Stimulated activated CD8-positive, alpha-beta memory T cell treated with anti-CD3 and anti-CD28 coated beads, Interleukin-12 subunit alpha, Interleukin-12 subunit beta, amount 100 ng/mL, for 1 hour (primary cell): Measurements from ENCODE around the gene CIDEB.
A peak's percentile ranks its signal among the peaks of the same experiment; 100 is the strongest.
"Not testable (repeated sequence)": the region's sequence is repeated elsewhere in the genome, so short reads cannot be mapped to it uniquely, and the experiment has no call there.

Experiments
- DNase-seq: peaks from one replicate; pipeline ENCODE4 v3.0.0-alpha.2; 2020; ENCODE audit warnings: low read depth

Gene CIDEB

DNA sequence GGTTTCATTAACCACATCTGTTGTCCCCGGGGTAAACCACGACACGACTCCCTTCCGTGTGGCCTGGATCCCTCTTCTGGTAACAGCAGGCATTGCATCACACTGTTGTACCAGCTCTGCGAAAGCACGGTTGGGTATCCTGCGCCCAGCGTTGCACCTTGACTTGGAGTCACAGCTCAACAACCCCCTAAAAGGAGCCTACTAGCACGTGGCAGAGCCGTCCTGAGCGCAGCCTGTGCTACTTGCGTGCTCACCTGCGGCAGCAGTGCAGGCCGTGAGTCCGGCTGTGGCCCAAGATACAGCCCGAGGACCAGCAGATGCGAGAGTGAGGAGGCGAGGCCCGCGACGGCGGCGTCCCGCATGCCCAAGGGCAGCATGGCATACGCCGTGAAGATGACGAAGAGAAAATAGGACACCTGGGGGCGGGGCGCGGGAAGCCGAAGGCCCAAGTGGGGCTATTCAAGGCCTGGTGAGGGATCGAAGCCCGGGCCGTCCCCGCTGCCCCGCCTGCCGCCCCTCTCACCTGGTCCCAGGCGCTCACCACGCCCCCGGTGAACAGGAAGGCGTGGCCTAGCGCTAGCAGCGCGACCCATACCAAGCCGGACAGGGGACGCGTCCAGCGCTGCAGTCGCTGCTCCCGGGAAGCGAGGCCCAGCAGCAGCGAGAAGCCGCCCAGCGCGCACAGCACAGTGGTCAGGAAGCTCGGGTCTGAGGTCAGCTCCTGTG lies 24.7 kb upstream of the CIDEB start:
- DNase-seq, result peak; percentile 71

DNA sequence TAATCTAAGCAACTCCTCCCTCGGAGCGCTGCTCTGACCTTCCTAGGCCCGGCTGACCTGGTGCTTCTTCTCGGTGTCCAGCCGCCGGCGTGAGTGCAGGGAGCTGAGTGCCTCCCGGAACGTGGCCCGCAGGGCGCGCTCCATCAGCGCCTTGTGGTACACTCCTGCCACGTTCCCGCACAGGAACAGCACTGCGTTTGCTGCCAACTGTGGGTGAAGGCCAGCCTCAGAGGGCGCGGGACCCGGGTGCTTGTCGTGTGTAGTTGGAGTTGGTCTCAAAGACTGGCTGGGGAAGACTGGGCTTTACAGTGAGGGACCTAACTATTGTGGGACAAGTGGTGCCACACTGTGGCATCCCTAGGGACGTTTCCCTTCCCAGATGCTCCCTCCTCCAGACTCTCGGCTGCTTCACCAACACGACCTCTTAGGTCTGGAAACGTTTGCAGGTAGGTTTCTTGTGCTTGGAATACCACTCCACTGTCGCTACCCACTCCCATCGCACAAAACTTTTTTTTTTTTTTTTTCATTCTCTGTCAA lies 24.0 kb upstream of the CIDEB start:
- DNase-seq, result no peak

DNA sequence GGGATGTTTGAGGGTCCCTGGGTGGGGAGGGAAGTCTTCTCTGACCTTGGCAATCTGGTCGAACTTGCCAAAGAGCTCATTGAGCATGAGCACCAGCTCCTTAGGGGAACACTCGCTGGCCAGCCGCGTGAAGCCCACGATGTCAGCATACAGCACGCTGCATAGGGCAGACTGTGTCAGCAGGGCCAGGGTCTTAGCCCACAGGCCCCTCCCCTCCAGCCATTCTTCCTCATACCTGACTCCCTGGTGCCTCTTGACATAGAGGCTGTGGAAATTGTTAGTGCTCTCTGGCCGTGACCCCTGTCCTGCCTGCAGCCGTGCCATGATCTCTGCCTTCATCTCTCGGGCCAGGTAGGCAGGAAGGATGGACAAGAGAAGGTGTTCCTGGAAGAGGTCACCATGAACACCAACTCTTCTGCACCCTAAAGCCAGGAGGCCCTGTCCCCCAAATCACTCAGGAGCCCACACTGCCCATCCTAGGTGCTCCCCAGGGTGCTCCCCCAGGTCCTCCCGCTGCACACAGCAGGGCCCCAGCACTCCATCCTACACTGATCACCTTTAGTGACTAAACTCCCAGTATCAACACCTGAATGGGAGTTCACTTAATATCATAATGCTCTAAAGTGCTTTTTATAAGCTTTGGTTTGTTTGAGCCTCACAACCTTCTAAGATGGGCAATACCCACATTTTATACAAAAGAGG lies 23.3 kb upstream of the CIDEB start:
- no peak for DNase-seq

DNA sequence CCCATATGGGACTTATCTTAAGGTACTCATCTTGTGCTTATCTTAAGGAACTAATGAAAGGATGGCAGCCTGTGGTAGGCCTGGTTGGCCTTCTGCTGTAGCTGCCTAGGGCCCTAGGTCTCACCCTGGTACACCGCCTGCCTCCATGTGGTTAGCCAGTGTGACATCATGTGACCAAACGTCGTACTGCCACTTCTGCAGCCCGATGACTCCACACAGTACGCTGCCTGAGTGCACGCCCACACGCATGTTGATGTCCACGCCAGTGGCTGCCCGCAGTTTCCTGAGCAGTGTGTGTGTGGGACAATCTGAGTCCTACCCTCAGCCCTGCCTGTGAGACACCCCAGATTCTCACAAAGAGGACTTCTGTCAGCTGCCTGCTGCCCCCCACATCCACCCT lies 22.0 kb upstream of the CIDEB start:
- DNase-seq, result peak; percentile 50

DNA sequence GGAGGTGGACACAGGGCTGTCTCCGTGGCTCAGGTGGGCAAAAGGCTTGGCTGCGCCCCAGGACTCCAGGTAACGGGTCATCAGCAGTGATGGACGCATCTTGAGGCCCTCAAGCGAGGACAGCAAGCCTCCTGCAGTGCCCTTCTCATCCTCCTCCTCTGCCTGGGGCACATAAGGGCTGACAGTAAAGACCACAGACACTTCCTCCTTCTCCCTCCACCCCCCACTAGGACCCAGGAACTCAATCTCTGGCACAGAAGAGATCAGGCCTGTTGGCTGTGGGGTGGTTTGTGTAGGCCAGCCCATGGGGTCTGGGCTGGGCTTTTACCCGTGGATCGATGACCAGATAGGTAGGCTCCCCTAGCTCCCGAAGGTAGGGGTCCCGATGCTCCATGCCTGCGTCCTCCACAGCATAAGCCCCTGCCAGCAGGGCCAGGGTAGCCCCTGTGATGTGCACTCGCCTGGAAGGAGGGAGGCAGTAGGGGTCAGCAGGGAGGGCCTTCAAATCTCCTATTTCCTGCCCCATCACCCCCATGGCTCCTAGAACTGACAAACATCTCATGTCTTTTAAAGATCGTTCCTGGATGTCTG lies 21.4 kb upstream of the CIDEB start:
- no peak for DNase-seq

DNA sequence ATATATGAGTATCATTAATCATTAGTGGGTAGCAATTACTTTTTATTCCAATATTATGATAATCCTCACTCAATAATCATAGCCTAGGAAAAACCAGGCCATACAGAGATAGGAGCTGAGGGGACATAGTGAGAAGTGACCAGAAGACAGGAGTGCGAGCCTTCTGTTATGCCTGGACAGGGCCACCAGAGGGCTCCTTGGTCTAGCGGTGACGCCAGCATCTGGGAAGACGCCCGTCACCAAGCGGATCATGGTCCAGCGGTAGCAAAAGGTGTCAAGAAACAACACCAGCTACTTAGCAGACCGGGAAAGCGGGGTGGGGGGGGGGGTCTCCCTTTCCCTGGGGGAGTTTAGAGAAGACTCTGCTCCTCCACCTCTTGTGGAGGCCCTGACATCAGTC lies 20.1 kb upstream of the CIDEB start:
- DNase-seq, result not testable (repeated sequence)

DNA sequence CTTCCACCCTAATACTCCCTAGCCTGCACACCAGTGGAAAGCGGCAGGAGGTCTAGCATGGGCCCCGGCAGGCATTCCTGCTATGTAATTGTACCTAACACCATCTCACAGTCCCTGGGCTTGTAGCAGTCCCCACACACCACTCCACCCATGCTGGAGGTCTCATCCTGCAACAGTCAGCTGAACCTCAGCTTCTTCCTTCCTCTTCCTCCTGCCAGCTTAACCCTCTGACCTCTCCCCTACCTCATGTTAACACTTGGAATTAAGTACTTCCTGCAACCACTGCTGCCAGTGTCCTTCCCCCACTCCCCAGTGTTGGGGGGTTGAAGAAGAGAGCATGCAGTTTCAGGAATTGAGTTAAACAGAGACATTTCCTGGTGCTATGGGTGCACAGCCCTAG lies 19.5 kb upstream of the CIDEB start:
- DNase-seq, result no peak

DNA sequence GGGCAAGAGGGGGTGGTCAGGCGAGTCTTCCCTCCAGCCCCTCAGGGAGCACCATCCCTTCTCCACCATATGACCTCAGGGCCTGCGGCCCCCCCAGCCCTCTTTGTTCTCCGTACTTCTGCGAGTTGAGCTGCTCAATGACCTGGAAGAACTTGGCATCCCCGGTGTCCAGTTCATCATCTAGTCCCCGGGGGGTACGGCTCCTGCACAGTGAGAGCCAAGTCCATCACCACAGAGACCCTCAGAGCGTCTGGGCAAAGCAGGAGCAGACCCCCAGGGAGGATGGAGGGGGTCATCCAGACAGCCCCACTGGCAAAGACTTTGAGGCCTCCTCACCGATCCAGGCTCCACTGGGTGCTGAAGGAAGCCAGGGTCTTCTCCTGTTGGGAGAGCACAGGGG lies 18.2 kb upstream of the CIDEB start:
- DNase-seq, result no peak

DNA sequence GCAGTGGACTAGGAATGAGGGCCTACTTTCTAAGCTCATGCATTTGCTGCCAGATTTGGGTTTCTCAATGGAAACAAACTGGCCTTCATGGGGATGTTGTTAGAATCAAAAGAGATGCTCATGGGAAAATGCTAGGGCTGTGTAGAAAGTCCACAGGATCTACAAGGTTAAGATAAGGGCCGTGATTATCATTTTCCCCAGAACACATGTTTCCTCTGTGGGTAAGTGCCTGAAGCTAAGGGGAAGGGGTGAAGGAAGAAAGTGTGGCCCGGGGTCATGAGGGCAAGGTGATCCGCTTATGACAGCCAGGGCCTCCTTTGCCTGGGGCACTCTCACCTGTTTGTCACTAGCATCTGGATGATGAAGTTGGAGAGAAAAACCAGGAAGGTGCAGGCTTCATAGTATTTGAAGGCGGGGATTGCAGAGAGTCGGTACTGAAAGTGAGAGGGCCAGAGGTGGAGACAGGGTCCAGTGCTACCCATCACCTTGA lies 17.3 kb upstream of the CIDEB start:
- no peak for DNase-seq

DNA sequence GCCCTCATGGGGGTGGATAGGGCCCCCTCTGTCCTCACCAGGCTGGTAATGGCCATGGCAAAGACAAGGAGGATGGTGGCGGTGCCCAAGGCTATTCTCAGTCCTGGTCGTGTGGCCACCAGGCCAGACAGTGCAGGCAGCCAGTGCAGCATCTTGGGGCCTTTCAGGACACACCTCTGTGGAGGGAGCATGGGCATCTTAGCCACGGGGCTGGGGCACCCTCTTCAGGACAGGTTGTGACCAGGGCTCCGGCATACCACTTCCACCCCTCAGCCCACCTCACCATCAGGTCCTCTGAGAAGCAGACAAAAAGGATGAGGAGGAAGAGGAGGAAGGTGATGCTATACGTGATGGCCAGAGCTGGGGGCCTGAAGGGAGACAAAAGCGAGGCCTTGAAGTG lies 16.2 kb upstream of the CIDEB start:
- no peak for DNase-seq

DNA sequence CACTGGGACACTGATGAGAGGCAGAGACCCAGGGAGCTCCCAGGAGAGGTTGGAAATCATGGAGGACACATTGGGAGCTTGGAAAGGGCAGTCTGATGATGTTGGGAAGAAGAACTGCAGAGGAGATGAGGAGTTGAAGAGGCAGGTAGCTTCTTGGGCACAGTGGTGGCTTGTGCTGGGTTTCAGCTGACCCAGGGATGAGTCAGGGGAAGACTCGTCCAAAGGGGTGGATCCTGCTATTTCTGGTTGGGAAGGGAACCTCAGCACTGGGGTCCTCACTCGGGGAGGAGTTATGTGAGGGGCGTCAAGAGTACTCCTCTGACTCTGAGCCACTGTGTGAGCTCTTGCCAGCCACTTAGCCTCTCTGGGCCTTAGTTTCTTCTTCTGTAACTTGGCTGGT lies 15.6 kb upstream of the CIDEB start:
- DNase-seq, result no peak

DNA sequence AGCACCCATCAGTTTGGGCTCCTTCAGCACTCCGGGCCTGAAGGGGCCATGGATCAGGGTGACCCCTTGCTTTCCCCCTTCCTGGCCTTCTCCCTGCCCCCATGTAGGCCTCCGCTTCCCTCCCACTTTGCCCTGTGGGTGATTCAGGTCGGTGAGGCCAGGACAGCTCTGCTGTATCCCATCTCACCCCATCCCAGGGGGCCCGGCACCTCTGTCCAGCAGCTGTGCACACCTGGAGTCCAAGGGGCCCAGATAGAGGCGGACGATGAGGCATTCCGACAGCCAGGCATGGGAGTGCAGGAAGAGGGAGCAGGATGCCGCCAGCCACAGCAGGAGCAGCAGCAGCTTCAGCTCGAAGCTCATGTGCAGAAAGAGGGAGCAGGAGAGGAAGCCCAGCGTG lies 14.9 kb upstream of the CIDEB start:
- no peak for DNase-seq

DNA sequence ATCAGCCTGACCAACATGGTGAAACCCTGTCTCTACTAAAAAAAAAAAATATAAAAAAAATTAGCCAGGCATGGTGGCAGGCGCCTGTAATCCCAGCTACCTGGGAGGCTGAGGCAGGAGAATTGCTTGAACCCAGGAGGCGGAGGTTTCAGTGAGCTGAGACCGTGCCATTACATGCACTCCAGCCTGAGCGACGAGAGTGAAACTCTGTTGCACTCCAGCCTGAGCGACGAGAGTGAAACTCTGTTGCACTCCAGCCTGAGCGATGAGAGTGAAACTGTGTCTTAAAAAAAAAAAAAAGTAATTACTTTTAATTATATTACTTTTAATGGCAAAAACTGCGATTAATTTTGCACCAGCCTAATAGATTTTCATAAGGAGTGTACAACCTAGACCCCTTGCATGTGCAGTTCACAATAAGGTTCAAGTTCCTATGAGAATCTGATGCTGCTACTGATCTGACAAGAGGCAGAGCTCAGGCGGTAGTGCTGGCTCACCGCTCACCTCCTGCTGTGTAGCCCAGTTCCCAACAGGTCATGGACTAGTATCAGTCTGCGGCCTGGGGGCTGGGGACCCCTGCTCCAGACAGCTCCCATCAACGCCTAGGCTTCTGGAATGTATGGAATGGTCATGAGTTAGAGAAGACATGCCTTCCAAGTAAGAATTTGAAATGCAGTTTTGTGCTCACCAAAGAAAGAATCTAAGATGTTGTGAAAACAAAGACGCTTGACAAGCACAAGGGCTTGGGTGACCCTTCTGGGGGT lies 13.6 kb upstream of the CIDEB start:
- no peak for DNase-seq

DNA sequence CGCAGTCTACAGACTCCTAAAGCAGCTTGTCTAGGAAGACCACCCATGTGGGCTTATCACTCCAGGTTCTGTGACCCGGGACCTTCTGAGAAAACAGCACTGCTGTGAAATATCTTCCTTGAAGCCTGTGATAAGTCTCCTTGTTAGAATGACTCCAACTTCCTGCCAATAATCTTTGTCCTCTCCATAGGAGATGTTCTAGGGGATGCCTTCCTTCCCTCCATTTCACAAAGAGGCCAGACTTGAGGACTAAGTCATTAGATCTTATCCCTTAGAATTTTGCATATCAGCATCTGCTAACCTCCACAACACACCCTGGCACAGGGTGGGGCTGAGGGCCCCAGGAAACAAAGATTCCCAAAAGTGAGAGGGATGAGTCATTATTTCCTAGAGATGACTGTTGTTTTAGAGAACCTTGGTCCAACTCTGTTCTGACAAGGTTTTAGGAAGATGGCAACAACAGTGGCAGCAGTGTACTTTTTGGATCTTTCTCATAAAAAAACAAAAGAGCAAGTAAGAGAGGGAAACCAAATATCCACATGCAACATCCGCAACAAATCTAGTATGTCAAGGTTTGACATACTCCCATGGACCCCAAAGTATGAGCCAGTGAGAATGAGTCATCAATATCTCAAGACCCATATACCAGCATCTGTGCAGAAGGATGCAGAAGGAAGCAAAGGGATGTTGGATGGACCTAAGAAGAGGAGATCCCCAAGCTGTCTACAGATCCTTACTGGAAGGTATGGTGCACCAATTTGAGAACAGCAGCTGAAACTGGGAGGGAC lies 9.6 kb upstream of the CIDEB start:
- DNase-seq, result no peak

DNA sequence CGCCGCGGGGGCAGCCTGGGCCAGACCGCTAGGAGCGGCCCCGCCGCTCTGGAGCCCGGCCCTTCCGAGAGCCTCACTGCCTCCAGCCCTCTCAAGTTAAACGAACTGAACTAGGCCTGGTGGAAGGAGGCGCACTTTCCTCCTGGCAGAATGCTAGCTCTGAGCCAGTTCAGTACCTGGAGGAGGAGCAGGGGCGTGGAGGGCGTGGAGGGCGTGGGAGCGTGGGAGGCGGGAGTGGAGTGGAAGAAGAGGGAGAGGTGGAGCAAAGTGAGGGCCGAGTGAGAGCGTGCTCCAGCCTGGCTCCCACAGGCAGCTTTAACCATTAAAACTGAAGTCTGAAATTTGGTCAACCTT lies 8.8 kb upstream of the CIDEB start:
- DNase-seq, result no peak

DNA sequence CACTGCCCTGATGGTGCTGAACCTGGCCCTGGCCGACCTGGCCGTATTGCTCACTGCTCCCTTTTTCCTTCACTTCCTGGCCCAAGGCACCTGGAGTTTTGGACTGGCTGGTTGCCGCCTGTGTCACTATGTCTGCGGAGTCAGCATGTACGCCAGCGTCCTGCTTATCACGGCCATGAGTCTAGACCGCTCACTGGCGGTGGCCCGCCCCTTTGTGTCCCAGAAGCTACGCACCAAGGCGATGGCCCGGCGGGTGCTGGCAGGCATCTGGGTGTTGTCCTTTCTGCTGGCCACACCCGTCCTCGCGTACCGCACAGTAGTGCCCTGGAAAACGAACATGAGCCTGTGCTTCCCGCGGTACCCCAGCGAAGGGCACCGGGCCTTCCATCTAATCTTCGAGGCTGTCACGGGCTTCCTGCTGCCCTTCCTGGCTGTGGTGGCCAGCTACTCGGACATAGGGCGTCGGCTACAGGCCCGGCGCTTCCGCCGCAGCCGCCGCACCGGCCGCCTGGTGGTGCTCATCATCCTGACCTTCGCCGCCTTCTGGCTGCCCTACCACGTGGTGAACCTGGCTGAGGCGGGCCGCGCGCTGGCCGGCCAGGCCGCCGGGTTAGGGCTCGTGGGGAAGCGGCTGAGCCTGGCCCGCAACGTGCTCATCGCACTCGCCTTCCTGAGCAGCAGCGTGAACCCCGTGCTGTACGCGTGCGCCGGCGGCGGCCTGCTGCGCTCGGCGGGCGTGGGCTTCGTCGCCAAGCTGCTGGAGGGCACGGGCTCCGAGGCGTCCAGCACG lies 8.2 kb upstream of the CIDEB start:
- DNase-seq, result no peak

DNA sequence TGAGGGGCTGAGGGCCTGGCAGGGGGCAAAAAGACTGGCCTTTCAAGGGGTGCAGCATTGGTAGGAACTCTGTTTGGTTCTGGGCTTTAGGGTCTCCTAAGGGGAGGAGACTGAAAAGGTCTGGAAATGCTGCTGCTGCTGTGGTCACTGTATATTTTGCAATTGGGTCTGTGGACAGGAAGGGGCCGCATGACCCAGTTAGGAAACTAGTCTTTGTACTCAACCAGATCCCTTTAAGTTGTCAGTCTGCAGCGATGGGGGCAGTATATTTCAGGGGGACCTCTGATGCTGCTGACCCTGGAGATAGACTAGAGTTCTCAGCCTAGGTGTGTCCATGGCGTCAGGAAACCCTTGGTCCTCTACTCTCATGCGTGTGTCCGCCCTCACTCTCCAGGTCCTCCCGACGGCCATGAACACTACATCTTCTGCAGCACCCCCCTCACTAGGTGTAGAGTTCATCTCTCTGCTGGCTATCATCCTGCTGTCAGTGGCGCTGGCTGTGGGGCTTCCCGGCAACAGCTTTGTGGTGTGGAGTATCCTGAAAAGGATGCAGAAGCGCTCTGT lies 7.5 kb upstream of the CIDEB start:
- DNase-seq, result no peak

DNA sequence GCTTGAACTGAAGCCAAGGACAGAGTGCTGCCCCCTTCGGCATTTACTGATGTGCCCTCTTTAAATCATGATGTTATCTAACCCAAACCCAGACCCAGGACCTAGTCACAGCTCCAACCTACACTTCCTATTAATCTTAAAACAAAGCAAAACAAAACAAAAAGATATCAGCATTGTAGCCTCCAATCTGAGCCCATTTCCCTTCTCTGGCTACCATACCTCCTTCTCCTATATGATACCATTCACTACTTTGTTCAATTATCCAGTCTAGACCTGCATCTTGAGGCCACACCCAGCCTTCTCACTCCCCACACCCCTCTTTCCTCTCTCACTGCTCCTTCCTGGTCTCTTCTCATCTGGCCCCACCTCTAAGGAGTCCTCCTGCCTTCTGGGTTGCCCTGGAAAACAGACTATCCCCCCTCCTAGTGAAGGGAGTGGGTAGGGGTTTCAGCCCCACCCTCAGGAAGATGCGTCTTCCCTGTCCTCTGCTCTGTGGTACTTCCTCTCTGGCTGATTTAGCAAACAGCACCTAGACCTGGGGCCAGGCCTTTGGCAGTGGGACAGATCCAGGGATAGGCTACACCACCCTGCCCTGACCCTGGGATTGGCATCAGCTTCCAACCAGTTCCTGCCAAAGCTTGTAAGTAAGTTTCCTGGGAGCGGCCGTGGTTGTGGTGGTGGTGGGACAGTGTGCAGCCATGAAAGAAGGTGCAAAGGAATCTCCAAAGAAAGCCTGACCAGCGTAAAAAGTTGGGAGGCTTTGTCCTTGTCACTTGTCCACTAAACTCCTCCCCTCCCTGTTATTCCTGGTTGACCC lies 6.8 kb upstream of the CIDEB start:
- DNase-seq, result no peak

DNA sequence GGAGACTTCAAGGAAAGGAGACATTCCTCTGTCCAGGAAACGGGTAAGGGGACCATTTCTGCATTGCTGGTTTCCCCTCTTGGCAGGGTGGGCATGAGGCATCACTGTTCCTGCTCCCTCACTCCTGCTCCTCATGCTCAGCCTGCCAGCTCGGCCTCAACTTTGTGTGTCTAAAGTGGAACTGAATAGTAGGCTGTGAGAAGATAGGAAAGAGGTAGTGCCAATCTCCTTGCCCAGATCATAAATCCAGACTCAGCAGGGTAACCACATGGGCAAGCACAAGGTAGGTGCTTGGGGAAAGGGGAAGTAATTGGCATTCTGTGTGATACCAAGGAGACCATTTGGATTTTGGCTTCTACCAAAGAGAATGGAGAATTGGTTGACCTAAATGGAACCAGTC lies 6.1 kb upstream of the CIDEB start:
- no peak for DNase-seq
